ENCODE measurements around the gene DPYSL3.
A peak's percentile ranks its signal among the peaks of the same experiment; 100 is the strongest.

Gene DPYSL3

DNA sequence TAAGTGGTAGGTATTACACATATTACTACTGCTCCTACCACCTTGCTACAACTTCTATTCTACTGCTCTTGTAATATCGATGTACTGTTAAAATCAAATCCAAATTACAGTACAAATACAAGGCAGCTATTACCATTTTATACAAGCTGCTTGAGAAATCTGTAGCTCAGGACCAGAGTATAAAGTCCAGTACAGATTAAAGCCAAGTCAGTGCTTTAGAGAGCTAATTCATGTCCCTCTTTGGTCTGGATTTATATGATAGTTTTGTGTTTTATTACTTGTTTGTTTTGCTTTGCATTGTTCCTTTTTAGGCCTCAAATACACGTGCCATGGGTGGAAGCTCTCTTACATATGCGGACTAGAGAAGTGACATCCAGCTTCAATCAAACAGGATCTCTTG lies 75.8 kb downstream of the DPYSL3 start:
- no peak for DNase-seq

- DNase-seq = no peak
Observed at GRCh38 chr5:147432323-147432722, 77.5 kb downstream of the DPYSL3 start.

- DNase-seq = no peak
Observed at GRCh38 chr5:147431586-147431985, 78.3 kb downstream of the DPYSL3 start.

DNA sequence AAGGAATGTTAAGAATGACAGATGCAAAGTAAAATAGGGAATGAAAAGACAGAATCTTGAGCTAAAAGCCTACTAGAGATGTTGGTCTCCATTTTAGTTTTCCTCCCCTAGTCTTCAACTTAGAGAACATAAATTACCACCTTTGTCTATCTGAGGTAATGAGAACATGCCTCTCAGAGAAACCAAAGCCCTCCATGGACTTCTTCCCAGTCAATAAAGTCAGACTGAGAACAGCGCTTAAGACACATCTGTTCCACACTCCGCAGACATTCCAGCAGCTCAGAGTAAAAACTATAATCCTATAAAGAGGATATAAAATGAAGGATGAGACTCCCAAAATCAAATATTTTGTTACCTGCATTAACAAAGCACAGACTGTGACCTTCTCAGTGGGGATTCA lies 79.2 kb downstream of the DPYSL3 start:
- no peak for DNase-seq

- no peak for DNase-seq
Observed at GRCh38 chr5:147427521-147428401, 82.1 kb downstream of the DPYSL3 start.

DNA sequence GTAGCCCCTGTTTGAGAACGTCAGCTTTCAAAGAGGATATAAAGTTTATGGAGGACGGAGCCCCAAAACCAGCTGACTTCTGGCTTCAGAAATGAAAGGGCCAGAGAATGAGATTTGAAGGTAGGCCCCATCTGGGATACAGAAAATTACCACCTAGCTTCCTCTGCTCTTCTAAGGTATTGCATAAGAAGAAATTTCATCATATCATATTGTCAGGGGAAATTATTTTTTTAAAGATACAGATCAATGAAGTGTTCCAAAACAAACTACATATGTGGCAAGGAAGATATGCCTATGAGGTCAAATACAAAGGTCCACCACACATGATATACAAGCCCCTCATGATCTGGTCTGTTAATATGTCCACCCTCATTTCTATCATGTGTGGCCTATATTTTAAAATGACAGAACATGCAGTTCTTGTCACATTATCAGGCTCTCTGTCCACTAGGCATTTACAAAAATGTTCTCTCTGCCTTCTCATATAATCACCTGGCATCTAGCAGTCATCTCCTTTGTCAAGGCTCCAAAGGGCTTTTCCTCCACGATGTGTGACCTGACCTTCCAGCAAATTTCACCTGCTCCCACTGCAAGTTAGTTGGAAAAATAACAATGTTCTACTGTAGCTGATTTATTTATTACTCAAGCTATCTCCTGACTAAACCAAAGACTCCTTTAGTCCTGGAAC lies 83.1 kb downstream of the DPYSL3 start:
- no peak for DNase-seq

DNA sequence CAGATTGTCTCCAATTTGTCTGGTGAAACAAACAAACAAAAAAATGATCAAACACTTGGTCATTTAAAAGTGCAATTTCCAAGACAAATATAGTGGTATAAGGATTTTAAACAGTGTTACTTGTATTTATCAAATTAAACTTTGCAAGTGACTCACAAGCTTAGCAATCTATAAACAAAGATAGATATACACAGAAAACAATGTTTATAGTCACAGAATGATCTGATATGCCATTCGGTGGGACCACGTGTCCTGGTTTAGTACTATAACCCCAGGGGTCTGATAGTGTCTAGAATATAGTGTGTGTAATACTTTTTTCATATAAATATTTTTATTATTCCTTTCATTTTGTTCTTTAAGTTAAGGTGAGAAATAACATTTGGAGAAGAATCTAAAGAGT lies 91.3 kb downstream of the DPYSL3 start:
- no peak for DNase-seq

DNA sequence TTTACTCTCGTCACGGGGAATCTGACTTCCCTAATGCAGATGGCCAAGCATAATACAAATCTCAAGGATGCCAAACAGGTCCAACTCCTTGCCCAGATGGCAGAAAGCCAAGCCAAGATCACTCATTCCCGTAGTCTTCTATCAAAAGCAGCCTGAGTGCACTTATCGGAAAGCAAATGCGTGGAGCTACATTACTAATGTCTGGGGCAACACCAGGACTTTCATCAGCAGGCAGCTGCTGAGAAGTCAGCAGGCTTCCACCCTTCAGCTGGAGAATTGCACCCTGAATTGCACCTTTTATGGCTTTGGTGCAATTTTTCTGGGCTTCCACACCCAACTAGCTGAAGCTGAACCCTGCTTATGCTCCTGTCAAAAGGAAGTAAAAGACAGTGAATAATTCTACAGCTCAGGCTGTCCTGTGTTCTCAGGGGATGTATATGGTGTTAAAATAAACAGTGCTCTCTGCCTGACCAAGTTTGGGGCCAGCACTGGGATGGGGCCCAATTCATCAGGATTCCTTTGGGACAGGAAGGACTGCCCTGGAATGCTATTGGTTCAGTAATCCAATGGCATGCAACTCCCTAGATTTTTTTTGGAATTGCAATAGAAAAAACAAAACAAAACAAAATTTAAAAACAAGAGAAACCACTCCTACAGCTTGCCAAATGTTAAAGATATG lies 92.6 kb downstream of the DPYSL3 start:
- no peak for DNase-seq

DNA sequence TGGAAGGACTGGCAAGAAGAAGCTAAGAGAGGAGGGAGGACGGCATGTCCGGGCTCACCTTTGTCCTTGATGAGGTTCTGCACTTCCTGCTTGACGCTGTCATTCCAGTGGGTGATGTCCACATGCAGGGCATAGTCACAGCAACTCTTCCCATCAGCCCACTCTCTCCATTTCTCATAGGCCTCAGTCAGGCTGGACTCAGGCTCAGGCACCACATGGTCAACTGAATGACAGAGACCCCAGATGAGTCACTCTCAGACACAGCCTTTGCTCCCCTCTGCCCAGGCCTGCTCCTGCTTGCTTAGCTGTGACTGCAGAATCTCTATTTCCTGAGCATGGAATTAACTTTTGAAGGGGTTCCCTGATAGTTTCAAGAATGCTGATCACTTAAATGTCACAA lies 94.2 kb downstream of the DPYSL3 start:
- DNase-seq = no peak

DNA sequence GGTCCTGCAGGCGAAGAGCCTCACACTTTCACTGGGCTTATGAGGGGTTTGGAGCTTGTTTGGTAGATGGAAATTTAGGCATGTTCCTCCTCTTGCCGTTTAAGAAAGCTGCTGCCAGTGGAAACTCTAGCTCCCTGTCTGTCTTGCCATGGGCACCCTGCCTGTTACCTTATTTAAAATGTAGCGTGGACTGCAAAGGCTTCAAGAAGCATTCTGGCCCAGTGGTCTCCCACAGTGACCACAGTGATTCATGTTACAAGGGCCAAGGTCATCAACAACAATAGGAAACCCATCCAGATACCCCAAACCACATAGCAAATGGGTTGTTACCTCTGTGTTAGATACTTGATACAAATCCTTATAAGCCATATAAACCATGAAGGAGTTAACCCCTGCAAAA lies 96.6 kb downstream of the DPYSL3 start:
- no peak for DNase-seq

GRCh38 chr5:147412561-147412960 lies 97.3 kb downstream of the DPYSL3 start:
- DNase-seq = no peak

DNA sequence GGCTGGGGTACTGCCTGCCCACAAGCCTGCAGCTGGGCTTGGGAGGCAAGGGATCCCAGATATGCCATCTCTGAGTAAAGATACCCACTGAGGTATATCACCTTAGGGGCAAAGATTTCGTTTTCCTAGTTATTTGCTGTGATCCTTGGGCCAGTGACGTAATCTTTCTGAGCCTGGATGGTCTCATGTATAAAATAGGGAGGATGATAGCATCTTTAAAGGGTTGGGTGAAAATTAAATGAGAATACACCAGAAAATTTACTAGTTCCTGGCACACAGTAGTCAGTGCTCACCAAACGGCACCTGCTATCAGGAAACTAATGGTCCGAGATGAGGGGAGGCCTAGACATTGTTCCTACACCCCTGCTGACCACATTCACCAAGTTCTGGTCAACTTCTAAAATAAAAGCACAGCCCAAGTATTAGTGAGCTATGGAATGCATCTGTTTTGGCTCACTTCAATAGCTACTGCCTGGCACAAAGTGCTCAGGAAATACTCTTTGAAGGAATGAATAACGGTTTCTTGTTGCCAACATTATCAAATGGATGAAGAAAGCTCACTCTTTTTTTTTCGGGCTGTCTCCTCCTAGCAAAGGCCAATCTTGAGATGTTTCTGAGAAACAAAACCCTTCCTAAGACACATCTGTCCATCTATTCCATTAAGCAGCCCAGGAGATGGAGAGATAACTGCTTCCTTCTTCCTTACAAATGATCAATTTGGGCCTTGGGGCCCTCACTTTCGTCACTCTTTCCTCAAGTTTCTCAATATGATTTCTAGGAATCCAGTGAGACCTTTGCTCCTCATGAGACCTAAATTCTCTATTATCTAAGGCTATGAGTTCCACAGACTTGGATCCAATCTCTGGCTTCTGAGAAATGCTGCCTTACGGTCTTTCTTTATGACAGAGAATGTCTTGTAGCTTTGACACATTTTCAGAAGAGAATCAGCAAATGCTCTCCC lies 98.2 kb downstream of the DPYSL3 start:
- DNase-seq = no peak

- no peak for DNase-seq
Observed at GRCh38 chr5:147410496-147411358, 99.1 kb downstream of the DPYSL3 start.

DNA sequence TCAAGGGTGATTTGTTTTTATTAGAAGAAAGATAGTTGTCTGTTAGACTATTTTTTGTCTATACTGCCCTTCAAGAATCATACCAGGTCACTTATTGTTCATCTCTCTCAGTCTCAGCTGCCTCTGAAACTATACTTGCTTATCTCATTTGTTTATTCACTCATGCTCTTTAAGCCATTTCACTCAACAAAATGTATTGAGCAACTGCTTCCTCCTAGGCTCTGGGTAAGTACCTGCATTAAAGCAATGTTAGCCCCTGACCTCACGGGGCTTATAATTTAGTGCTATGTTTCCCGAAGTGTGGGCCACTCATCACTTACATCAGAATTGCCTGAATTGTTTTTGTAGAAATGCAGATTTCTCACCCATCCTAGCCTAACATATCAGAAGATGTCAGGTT lies 100.9 kb downstream of the DPYSL3 start:
- no peak for DNase-seq

GRCh38 chr5:147407094-147407681 lies 102.7 kb downstream of the DPYSL3 start:
- no peak for DNase-seq

DNA sequence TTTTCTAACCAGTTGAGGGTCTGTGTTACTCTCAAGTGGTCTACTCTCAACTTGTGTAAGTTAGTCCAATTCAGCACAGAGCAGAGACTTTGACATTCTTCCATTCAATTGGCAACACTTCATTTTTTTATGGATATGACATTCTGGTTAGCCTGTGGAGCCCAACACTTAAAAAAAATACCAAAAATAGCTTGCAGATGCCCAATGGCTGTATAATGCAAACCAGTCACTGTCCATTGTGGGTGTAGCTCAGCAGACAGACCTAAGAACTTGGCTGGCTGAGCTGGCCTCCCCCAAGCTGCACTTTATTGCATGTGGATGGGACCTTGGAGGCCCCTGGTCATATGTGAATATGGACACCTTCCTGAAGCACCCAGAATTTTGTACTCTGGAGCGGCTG lies 103.2 kb downstream of the DPYSL3 start:
- DNase-seq = no peak

DNA sequence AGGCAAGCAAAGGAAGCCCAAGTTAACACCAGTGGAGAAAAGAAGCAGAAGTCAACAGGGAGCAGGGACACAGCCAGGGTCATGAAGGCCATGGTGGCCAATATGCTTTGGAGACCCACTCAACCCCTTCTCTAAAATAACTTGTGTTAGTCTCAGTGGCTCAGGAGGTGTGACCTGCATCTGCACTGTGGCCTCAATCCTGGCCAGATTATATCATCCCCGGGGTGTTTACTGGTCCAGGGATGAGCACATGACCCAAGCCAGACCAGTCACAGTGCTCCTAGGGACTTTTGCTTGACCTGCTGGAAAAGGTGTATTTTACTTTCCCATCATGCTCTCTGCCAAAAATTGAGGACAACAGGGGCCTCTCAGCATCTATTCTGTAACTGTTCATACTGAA lies 105.2 kb downstream of the DPYSL3 start:
- no peak for DNase-seq

DNA sequence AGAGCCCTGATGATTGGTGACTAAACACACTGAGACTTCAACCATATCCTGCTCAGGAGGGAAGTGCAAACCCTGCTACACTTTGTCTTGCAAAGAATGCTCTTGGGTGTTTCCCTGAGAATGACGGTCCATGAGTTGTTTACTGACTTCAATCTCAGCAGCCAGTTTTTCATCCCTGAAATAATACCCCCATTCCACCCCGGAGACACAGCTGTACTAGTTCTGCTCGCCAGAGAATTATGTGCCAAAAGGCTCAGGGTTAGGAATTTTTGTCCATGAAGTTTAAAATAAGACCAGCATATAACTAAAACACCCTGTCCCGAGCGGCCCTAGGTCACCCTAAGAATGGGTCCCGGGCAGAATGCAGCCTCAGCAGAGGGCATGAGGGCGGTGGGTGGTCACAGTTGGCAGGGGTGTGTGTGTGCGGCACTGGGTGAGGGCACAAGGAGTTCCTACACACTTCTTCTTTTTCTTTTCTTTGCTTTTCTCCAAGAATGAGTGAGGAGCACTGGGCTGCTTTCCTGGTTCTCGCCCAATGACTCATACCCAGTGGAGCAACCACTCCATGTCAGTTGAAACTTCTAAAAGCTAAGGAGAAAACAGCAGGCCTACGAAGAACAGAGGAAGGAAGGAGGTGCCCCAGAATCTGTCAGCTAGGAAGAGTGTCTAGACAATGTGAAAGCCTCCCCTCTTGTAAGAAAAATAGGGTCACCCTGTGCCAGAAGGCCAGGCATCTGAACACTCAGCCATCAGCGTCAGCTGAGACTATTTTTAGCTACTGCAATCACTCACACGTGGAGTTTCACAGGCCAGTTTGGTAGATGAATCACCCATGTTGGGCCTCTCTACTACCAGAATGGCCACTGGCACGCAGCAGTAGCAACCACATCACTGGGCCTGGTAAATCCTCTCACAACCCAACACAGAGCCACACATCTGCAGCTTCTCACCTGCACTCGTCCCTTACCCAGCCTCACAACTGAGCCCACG lies 105.9 kb downstream of the DPYSL3 start:
- DNase-seq = peak; percentile 33

DNA sequence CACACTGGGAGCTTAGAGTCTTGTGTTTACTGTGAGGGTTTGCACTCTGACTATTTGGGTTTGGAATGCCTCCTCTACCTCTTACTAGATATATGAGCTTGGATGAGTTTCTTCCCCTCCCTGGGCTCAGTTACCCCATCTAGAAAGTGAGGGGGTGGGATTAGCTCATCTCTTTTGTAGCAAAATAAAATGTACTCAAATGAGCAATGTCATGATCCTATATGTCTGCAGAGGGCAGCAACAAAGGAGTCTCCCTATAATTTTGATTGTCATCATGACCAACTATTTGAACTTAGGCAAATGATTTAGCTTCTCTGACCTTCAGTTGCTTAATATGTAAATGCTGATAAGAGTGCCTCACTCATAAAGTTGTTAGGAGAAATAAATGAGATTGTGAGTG lies 109.0 kb downstream of the DPYSL3 start:
- no peak for DNase-seq
